Activated naive CD8-positive, alpha-beta T cell (primary cell): ENCODE measurements around the gene HIBADH.

ENCODE experiments used
- H3K27ac Mint-ChIP-seq: one replicate; pipeline ENCODE4 v1.8.0; 2021; ENCODE audit warnings: mixed read lengths
- H3K27me3 Mint-ChIP-seq: one replicate; pipeline ENCODE4 v1.8.0; 2021; ENCODE audit warnings: mixed read lengths
- H3K36me3 Mint-ChIP-seq: one replicate; pipeline ENCODE4 v1.8.0; 2021; ENCODE audit warnings: mixed read lengths
- H3K4me1 Mint-ChIP-seq: one replicate; pipeline ENCODE4 v1.8.0; 2021; ENCODE audit warnings: low read depth, mixed read lengths
- H3K4me3 Mint-ChIP-seq: one replicate; pipeline ENCODE4 v1.8.0; 2021; ENCODE audit warnings: mild to moderate bottlenecking, mixed read lengths
- H3K9me3 Mint-ChIP-seq: one replicate; pipeline ENCODE4 v1.8.0; 2021; ENCODE audit warnings: low read depth, mixed read lengths

HIBADH gene

GRCh38 chr7:27606270-27607209 lies 56.1 kb downstream of the HIBADH start:
- peaks cover 7% of the 10 kb centered on the region for H3K36me3 Mint-ChIP-seq
- H3K27ac Mint-ChIP-seq = no peak overlapping the region
- H3K4me1 Mint-ChIP-seq = peaks cover 1% of the 10 kb centered on the region
- no peak overlapping the region for H3K4me3 Mint-ChIP-seq
- H3K9me3 Mint-ChIP-seq = no peaks in the 10 kb centered on the region
- no peaks in the 10 kb centered on the region for H3K27me3 Mint-ChIP-seq

GRCh38 chr7:27605689-27606269 lies 56.9 kb downstream of the HIBADH start:
- peaks cover 7% of the 10 kb centered on the region for H3K36me3 Mint-ChIP-seq
- no peaks in the 10 kb centered on the region for H3K9me3 Mint-ChIP-seq
- no peak overlapping the region for H3K27ac Mint-ChIP-seq
- no peaks in the 10 kb centered on the region for H3K27me3 Mint-ChIP-seq
- peaks cover 1% of the 10 kb centered on the region for H3K4me1 Mint-ChIP-seq
- no peak overlapping the region for H3K4me3 Mint-ChIP-seq

GRCh38 chr7:27605283-27605682 lies 57.4 kb downstream of the HIBADH start:
- no peak overlapping the region for H3K4me3 Mint-ChIP-seq
- no peak overlapping the region for H3K27ac Mint-ChIP-seq
- peaks cover 1% of the 10 kb centered on the region for H3K4me1 Mint-ChIP-seq
- H3K36me3 Mint-ChIP-seq = peaks cover 7% of the 10 kb centered on the region
- no peaks in the 10 kb centered on the region for H3K9me3 Mint-ChIP-seq
- H3K27me3 Mint-ChIP-seq = no peaks in the 10 kb centered on the region

GRCh38 chr7:27603813-27604212 lies 58.9 kb downstream of the HIBADH start:
- H3K36me3 Mint-ChIP-seq = peaks cover 10% of the 10 kb centered on the region
- no peaks in the 10 kb centered on the region for H3K27me3 Mint-ChIP-seq
- H3K27ac Mint-ChIP-seq = no peak overlapping the region
- H3K9me3 Mint-ChIP-seq = no peaks in the 10 kb centered on the region
- no peak overlapping the region for H3K4me3 Mint-ChIP-seq
- peaks cover 1% of the 10 kb centered on the region for H3K4me1 Mint-ChIP-seq

- no peaks in the 10 kb centered on the region for H3K27me3 Mint-ChIP-seq
- no peak overlapping the region for H3K4me3 Mint-ChIP-seq
- peaks cover 9% of the 10 kb centered on the region for H3K36me3 Mint-ChIP-seq
- H3K9me3 Mint-ChIP-seq = no peaks in the 10 kb centered on the region
- peaks cover 1% of the 10 kb centered on the region for H3K4me1 Mint-ChIP-seq
- no peak overlapping the region for H3K27ac Mint-ChIP-seq
These were observed 59.9 kb downstream of the HIBADH start for GRCh38 chr7:27602766-27603165.

- Mint-ChIP-seq H3K27me3 (no peaks in the 10 kb centered on the region), H3K4me1 (peaks cover 1% of the 10 kb centered on the region), H3K4me3 (no peak overlapping the region), H3K9me3 (no peaks in the 10 kb centered on the region), H3K27ac (no peak overlapping the region), H3K36me3 (peaks cover 8% of the 10 kb centered on the region)
These were observed 61.5 kb downstream of the HIBADH start for GRCh38 chr7:27601217-27601616.

GRCh38 chr7:27600247-27600646 lies 62.4 kb downstream of the HIBADH start:
- H3K4me3 Mint-ChIP-seq = no peak overlapping the region
- no peak overlapping the region for H3K27ac Mint-ChIP-seq
- no peaks in the 10 kb centered on the region for H3K9me3 Mint-ChIP-seq
- H3K27me3 Mint-ChIP-seq = no peaks in the 10 kb centered on the region
- H3K4me1 Mint-ChIP-seq = no peaks in the 10 kb centered on the region
- H3K36me3 Mint-ChIP-seq = peaks cover 8% of the 10 kb centered on the region

- no peaks in the 10 kb centered on the region for H3K27me3 Mint-ChIP-seq
These were observed 67.7 kb downstream of the HIBADH start for GRCh38 chr7:27595009-27595408.

GRCh38 chr7:27593226-27593625 lies 69.5 kb downstream of the HIBADH start:
- Mint-ChIP-seq H3K27ac (no peak overlapping the region), H3K9me3 (no peaks in the 10 kb centered on the region), H3K36me3 (peaks cover 15% of the 10 kb centered on the region)

More at GRCh38 chr7:27595009-27595408, 67.7 kb downstream of the HIBADH start:
- no peak overlapping the region for H3K4me3 Mint-ChIP-seq
- no peaks in the 10 kb centered on the region for H3K4me1 Mint-ChIP-seq
- H3K9me3 Mint-ChIP-seq = no peaks in the 10 kb centered on the region
- peaks cover 15% of the 10 kb centered on the region for H3K36me3 Mint-ChIP-seq
- no peak overlapping the region for H3K27ac Mint-ChIP-seq

GRCh38 chr7:27590416-27590815 lies 72.3 kb downstream of the HIBADH start:
- H3K27ac Mint-ChIP-seq = no peak overlapping the region
- no peaks in the 10 kb centered on the region for H3K27me3 Mint-ChIP-seq
- H3K4me3 Mint-ChIP-seq = no peak overlapping the region
- peaks cover 22% of the 10 kb centered on the region for H3K36me3 Mint-ChIP-seq
- no peaks in the 10 kb centered on the region for H3K9me3 Mint-ChIP-seq
- H3K4me1 Mint-ChIP-seq = peaks cover 2% of the 10 kb centered on the region

More at GRCh38 chr7:27593226-27593625, 69.5 kb downstream of the HIBADH start:
- H3K27me3 Mint-ChIP-seq = no peaks in the 10 kb centered on the region
- H3K4me3 Mint-ChIP-seq = no peak overlapping the region
- peaks cover 2% of the 10 kb centered on the region for H3K4me1 Mint-ChIP-seq

GRCh38 chr7:27587429-27587828 lies 75.3 kb downstream of the HIBADH start:
- Mint-ChIP-seq H3K27ac (no peak overlapping the region), H3K4me3 (no peak overlapping the region), H3K9me3 (no peaks in the 10 kb centered on the region), H3K27me3 (no peaks in the 10 kb centered on the region), H3K36me3 (peaks cover 16% of the 10 kb centered on the region), H3K4me1 (peaks cover 2% of the 10 kb centered on the region)

- no peak overlapping the region for H3K27ac Mint-ChIP-seq
- H3K27me3 Mint-ChIP-seq = no peaks in the 10 kb centered on the region
- H3K4me1 Mint-ChIP-seq = peaks cover 2% of the 10 kb centered on the region
- H3K4me3 Mint-ChIP-seq = no peak overlapping the region
- H3K9me3 Mint-ChIP-seq = no peaks in the 10 kb centered on the region
- H3K36me3 Mint-ChIP-seq = peaks cover 12% of the 10 kb centered on the region
These were observed 75.9 kb downstream of the HIBADH start for GRCh38 chr7:27586825-27587224.

GRCh38 chr7:27585781-27586447 lies 76.8 kb downstream of the HIBADH start:
- peaks cover 10% of the 10 kb centered on the region for H3K36me3 Mint-ChIP-seq
- no peaks in the 10 kb centered on the region for H3K27me3 Mint-ChIP-seq
- peaks cover 2% of the 10 kb centered on the region for H3K4me1 Mint-ChIP-seq
- H3K4me3 Mint-ChIP-seq = no peak overlapping the region
- H3K27ac Mint-ChIP-seq = no peak overlapping the region
- H3K9me3 Mint-ChIP-seq = no peaks in the 10 kb centered on the region

GRCh38 chr7:27581906-27582305 lies 80.8 kb downstream of the HIBADH start:
- Mint-ChIP-seq H3K4me3 (no peak overlapping the region), H3K9me3 (no peaks in the 10 kb centered on the region), H3K36me3 (no peaks in the 10 kb centered on the region), H3K4me1 (no peaks in the 10 kb centered on the region), H3K27ac (no peak overlapping the region), H3K27me3 (no peaks in the 10 kb centered on the region)

GRCh38 chr7:27581119-27581518 lies 81.6 kb downstream of the HIBADH start:
- Mint-ChIP-seq H3K9me3 (no peaks in the 10 kb centered on the region), H3K4me3 (no peak overlapping the region), H3K36me3 (no peaks in the 10 kb centered on the region), H3K27ac (no peak overlapping the region), H3K27me3 (no peaks in the 10 kb centered on the region), H3K4me1 (no peaks in the 10 kb centered on the region)
